H1 (cell line): ENCODE data around the gene NUDT19. TPM values are rescaled to one million over a fixed set of nuclear protein-coding genes. Genes with fewer than 3 reads are reported as not detected.

Experiments
- CTCF ChIA-PET: fragments of 300-600 bp; sonication (Branson Sonifier 250); formaldehyde crosslinking; loops from one replicate; lab custom pipeline; 2021; ENCODE audit not compliant: partially characterized antibody; lab: Charles Lee
- POLR2A ChIA-PET: fragments of 300-600 bp; sonication (Branson Sonifier 250); formaldehyde crosslinking; loops from one replicate; lab custom pipeline; 2021; ENCODE audit warnings: inconsistent platforms; ENCODE audit not compliant: partially characterized antibody; lab: Charles Lee
- DNase-seq, 2 experiments: peaks; one replicate each; pipeline versions ENCODE4 v3.0.0 to v3.0.0-alpha.2; 2010 to 2022; ENCODE audit warnings: low spot score in 2 of 2, low read depth in 1 of 2, mixed read lengths in 1 of 2
- FAIRE-seq: peaks from 2 replicates; lab custom pipeline; 2011; peaks lifted over from hg19 to GRCh38; lab: Jason Lieb, UNC
- H2AFZ ChIP-seq: 2 replicates; pipeline ENCODE4 v1.8.1; 2012; ENCODE audit warnings: low read length, inconsistent platforms
- H2AK5ac ChIP-seq: 2 replicates; pipeline ENCODE4 v1.6.1; 2013; ENCODE audit warnings: low read depth, low read length
- H2BK120ac ChIP-seq: replicated peaks from 2 replicates; pipeline ENCODE3; 2013; ENCODE audit warnings: low read depth, low read length, inconsistent platforms
- H2BK12ac ChIP-seq: 2 replicates; pipeline ENCODE4 v1.6.1; 2013; ENCODE audit warnings: low read depth, low read length
- H2BK15ac ChIP-seq: 2 replicates; pipeline ENCODE4 v1.6.1; 2013; ENCODE audit warnings: low read length
- H2BK20ac ChIP-seq: 2 replicates; pipeline ENCODE4 v1.6.1; 2013; ENCODE audit warnings: low read length
- H2BK5ac ChIP-seq: 2 replicates; pipeline ENCODE4 v1.6.1; 2013; ENCODE audit warnings: low read depth, low read length
- H3K14ac ChIP-seq: 2 replicates; pipeline ENCODE4 v1.6.1; 2013; ENCODE audit warnings: inconsistent platforms; ENCODE audit not compliant: insufficient read length
- H3K18ac ChIP-seq: 2 replicates; pipeline ENCODE4 v1.6.1; 2013; ENCODE audit warnings: low read length; ENCODE audit errors: extremely low read depth
- H3K23ac ChIP-seq: 2 replicates; pipeline ENCODE4 v1.6.1; 2013; ENCODE audit warnings: inconsistent platforms; ENCODE audit not compliant: insufficient read length
- H3K23me2 ChIP-seq: 2 replicates; pipeline ENCODE4 v1.6.1; 2013; ENCODE audit warnings: low read depth, low read length
- H3K27ac ChIP-seq: 2 replicates; pipeline ENCODE4 v1.6.1; 2011; ENCODE audit warnings: low read depth, low read length, inconsistent platforms
- H3K27me3 ChIP-seq, 4 experiments: replicated peaks in 1 of 4; 1 replicate in 1 of 4; 2 replicates in 3 of 4; pipeline versions ENCODE4 v1.6.1 to v1.8.1; 2011 to 2013; ENCODE audit warnings: low read length in 3 of 4, mild to moderate bottlenecking in 3 of 4, inconsistent platforms in 2 of 4, mixed read lengths in 2 of 4, moderate library complexity in 1 of 4; ENCODE audit not compliant: control insufficient read depth in 3 of 4, insufficient read depth in 3 of 4; ENCODE audit errors: extremely low read depth in 1 of 4
- H3K36me3 ChIP-seq, 4 experiments: 2 replicates each; pipeline versions ENCODE4 v1.6.1 to v1.8.1; 2011 to 2013; ENCODE audit warnings: mild to moderate bottlenecking in 4 of 4, low read length in 3 of 4, moderate library complexity in 2 of 4, control low read depth in 1 of 4, inconsistent platforms in 1 of 4; ENCODE audit not compliant: insufficient read depth in 4 of 4, control insufficient read depth in 2 of 4
- H3K4ac ChIP-seq: replicated peaks from 2 replicates; pipeline ENCODE3; 2013; ENCODE audit warnings: low read length, low read depth, mixed read lengths, inconsistent platforms; ENCODE audit not compliant: insufficient read length
- H3K4me1 ChIP-seq, 4 experiments: replicated peaks in 1 of 4; 1 replicate in 1 of 4; 2 replicates in 3 of 4; pipeline versions ENCODE4 v1.6.1 to v1.8.1; 2011 to 2013; ENCODE audit warnings: low read length in 3 of 4, inconsistent platforms in 2 of 4, mixed read lengths in 1 of 4; ENCODE audit not compliant: insufficient read depth in 4 of 4, control insufficient read depth in 3 of 4
- H3K4me2 ChIP-seq, 2 experiments: 2 replicates each; pipeline versions ENCODE4 v1.6.1 to v1.8.1; 2011 to 2013; ENCODE audit warnings: low read depth in 2 of 2, low read length in 2 of 2, control low read depth in 1 of 2, inconsistent platforms in 1 of 2, mild to moderate bottlenecking in 1 of 2; ENCODE audit not compliant: insufficient read depth in 1 of 2
- H3K4me3 ChIP-seq, 4 experiments: fragments of 200-600, 300-600 bp in 1 of 4; sonication (generic), shearing (Covaris generic), sonication (Bioruptor Twin) in 1 of 4; 2 replicates each; pipeline versions ENCODE4 v1.5.1 to v1.8.1; 2011 to 2016; ENCODE audit warnings: low read length in 4 of 4, low read depth in 3 of 4, control low read depth in 2 of 4, inconsistent platforms in 2 of 4, mild to moderate bottlenecking in 2 of 4, mixed read lengths in 1 of 4, moderate library complexity in 1 of 4; ENCODE audit not compliant: insufficient read depth in 2 of 4; ENCODE audit errors: extremely low read depth in 1 of 4
- H3K56ac ChIP-seq: replicated peaks from 2 replicates; pipeline ENCODE3; 2013; ENCODE audit warnings: low read depth, mild to moderate bottlenecking, mixed read lengths, low read length, inconsistent platforms; ENCODE audit not compliant: insufficient read length
- H3K79me1 ChIP-seq: 2 replicates; pipeline ENCODE4 v1.6.1; 2013; ENCODE audit warnings: low read depth, low read length, control low read depth
- H3K79me2 ChIP-seq, 2 experiments: 2 replicates each; pipeline versions ENCODE4 v1.6.1 to v1.8.1; 2012 to 2013; ENCODE audit warnings: low read length in 2 of 2, mild to moderate bottlenecking in 2 of 2, inconsistent platforms in 1 of 2; ENCODE audit not compliant: insufficient read depth in 2 of 2, control insufficient read depth in 1 of 2
- H3K9ac ChIP-seq, 4 experiments: replicated peaks in 1 of 4; 1 replicate in 1 of 4; 2 replicates in 3 of 4; pipeline versions ENCODE4 v1.6.1 to v1.8.1; 2011 to 2013; ENCODE audit warnings: low read depth in 3 of 4, low read length in 3 of 4, control low read depth in 2 of 4, mild to moderate bottlenecking in 2 of 4, moderate library complexity in 2 of 4, inconsistent platforms in 1 of 4; ENCODE audit errors: extremely low read depth in 1 of 4
- H3K9me3 ChIP-seq, 2 experiments: 2 replicates each; pipeline versions ENCODE4 v1.6.1 to v1.8.1; 2012 to 2013; ENCODE audit warnings: mild to moderate bottlenecking in 2 of 2, moderate library complexity in 2 of 2, control low read depth in 1 of 2, inconsistent platforms in 1 of 2, low read depth in 1 of 2, low read length in 1 of 2, mixed read lengths in 1 of 2; ENCODE audit not compliant: insufficient read depth in 2 of 2
- H4K20me1 ChIP-seq, 2 experiments: replicated peaks in 1 of 2; 2 replicates each; pipeline versions ENCODE3 to v1.8.1; 2011 to 2013; ENCODE audit warnings: inconsistent platforms in 2 of 2, low read length in 2 of 2, mild to moderate bottlenecking in 1 of 2; ENCODE audit not compliant: insufficient read depth in 2 of 2, control insufficient read depth in 1 of 2
- H4K5ac ChIP-seq: 2 replicates; pipeline ENCODE4 v1.6.1; 2013; ENCODE audit warnings: low read length, low read depth, mixed read lengths, inconsistent platforms; ENCODE audit not compliant: insufficient read length
- H4K8ac ChIP-seq: 2 replicates; pipeline ENCODE4 v1.8.0; 2013; ENCODE audit warnings: mild to moderate bottlenecking, moderate library complexity, low read length, inconsistent platforms; ENCODE audit not compliant: insufficient read depth; ENCODE audit errors: extremely low read depth
- H4K91ac ChIP-seq: replicated peaks from 2 replicates; pipeline ENCODE3; 2013; ENCODE audit warnings: low read length, mixed read lengths, inconsistent platforms; ENCODE audit not compliant: insufficient read length
- EP300 ChIP-seq, 2 experiments: IDR thresholded peaks; 1 replicate in 1 of 2; 2 replicates in 1 of 2; pipeline ENCODE4 v1.6.1; 2011 to 2012; ENCODE audit warnings: low read depth in 2 of 2, low read length in 2 of 2, mild to moderate bottlenecking in 2 of 2, borderline replicate concordance in 1 of 2, inconsistent platforms in 1 of 2, moderate library complexity in 1 of 2
- SIN3A ChIP-seq, 2 experiments: IDR thresholded peaks in 1 of 2; conservative IDR thresholded peaks in 1 of 2; 2 replicates each; pipeline ENCODE4 v1.6.1; 2011 to 2012; ENCODE audit warnings: low read length in 2 of 2, improper control_type of control experiment in 1 of 2, low read depth in 1 of 2, mild to moderate bottlenecking in 1 of 2
- TAF1 ChIP-seq: IDR thresholded peaks from 2 replicates; pipeline ENCODE4 v1.6.1; 2011; ENCODE audit warnings: mild to moderate bottlenecking, low read depth, low read length
- WGBS, 2 experiments: shearing (Covaris generic) in 1 of 2; methylation state at CpG; one replicate each; pipeline versions ENCODE4 v1.1.6 to v1.1.7; 2013 to 2015; ENCODE audit warnings: low lambda C conversion rate in 2 of 2, mixed read lengths in 2 of 2, inconsistent platforms in 1 of 2, low coverage in 1 of 2, missing lambda C conversion rate in 1 of 2; ENCODE audit not compliant: insufficient replicate concordance in 2 of 2, insufficient coverage in 1 of 2, insufficient read length in 1 of 2; ENCODE audit errors: extremely low coverage in 1 of 2, missing lambda C conversion rate in 1 of 2; 5-methylcytosine and 5-hydroxymethylcytosine counted together
- polyA plus RNA-seq, 7 experiments: library from polyadenylated mRNA; depleted of rRNA in 3 of 7; stranded (reverse) in 5 of 7; unstranded in 2 of 7; fragments of >200 nt in 5 of 7; fragments of 200-250 nt in 2 of 7; gene quantifications; 1 replicate in 5 of 7; 2 replicates in 1 of 7; 4 replicates in 1 of 7; pipeline versions ENCODE4 v1.2.1 to v1.2.3, GENCODE V29; 2011 to 2013; ENCODE audit warnings: missing spikeins in 2 of 7, mixed read lengths in 2 of 7
- total RNA-seq: library from RNA; stranded (reverse); fragmentation: NEBNext Ultra II Directional; extraction: Animal tissue kit (Norgen Biotek cat#: 25700); gene quantifications from 2 replicates; pipeline ENCODE4 v1.2.1, GENCODE V29; 2021

NUDT19 gene
- total and polyA plus RNA-seq, 2 of the 8 experiments (the other 6 are each of a cell fraction or from before 2014, with no cell fraction given) = 2.0 to 3.3 TPM

- Histone ChIP-seq H4K5ac (no peak overlapping the region), H3K4ac (no peak overlapping the region), H2BK5ac (no peak overlapping the region), H2AFZ (no peak overlapping the region), H3K36me3 (peaks cover 0 to 9% (median 0%) of the 10 kb centered on the region in 4 experiments; a peak in 2 of 8 replicates), H3K9me3 (no peaks in the 10 kb centered on the region), H4K8ac (no peak overlapping the region), H2BK12ac (no peak overlapping the region), H4K91ac (no peak overlapping the region), H3K27me3 (no peaks in the 10 kb centered on the region), H3K4me3 (no peak overlapping the region), H3K23ac (no peak overlapping the region), H2BK15ac (no peak overlapping the region), H3K9ac (no peak overlapping the region), H3K18ac (no peak overlapping the region), H2BK20ac (no peak overlapping the region), H3K79me2 (peaks cover 6 to 85% of the 10 kb centered on the region in 2 experiments), H3K79me1 (peaks cover 27% of the 10 kb centered on the region), H3K23me2 (peaks cover 4% of the 10 kb centered on the region; the same call in 1 of the 2 replicates), H2BK120ac (no peak overlapping the region), H3K4me1 (peaks cover 0 to 7% (median 0%) of the 10 kb centered on the region in 4 experiments; a peak in 3 of 7 replicates), H3K27ac (no peak overlapping the region), H3K14ac (no peak overlapping the region), H3K4me2 (no peak overlapping the region), H3K56ac (no peak overlapping the region), H4K20me1 (peaks cover 10 to 23% of the 10 kb centered on the region in 2 experiments), H2AK5ac (no peak overlapping the region)
- DNase-seq = no peak
- 84% methylated on average over 3 of the region's 3 CpGs; no CpG with 5 or more reads in 1 of the 2 experiments for WGBS, 2 experiments
- TF ChIP-seq EP300 (IDR thresholded peaks at IDR 0.05; ENCODE audit: borderline replicate concordance in 1 of 2, low read depth in 2 of 2, low read length in 2 of 2) (no peak), TAF1 (no peak), SIN3A (conservative IDR thresholded peaks at IDR 0.05 in 1 of 2, IDR thresholded peaks at IDR 0.05 in 1 of 2; ENCODE audit: low read depth in 1 of 2, low read length in 2 of 2) (no peak)
- ChIA-PET CTCF (interaction anchor here (1.4 kb wide), 2 partner anchors 19 to 39 kb away, joined by 3 read pairs; no protein-coding TSS in a partner anchor), POLR2A (no interaction called here)
- no peak for FAIRE-seq
Measured at GRCh38 chr19:32669310-32669709, 22.3 kb upstream of the NUDT19 start.
